HepG2 (cell line): ENCODE results near the gene FSTL1. TPM values are rescaled to one million over a fixed set of nuclear protein-coding genes. Genes with fewer than 3 reads are reported as not detected.

Experiments used
- CCDC6 ChIP-seq: sonication (generic); formaldehyde crosslinking; IDR thresholded peaks from 2 replicates; pipeline ENCODE4 v1.8.1; 2022; ENCODE audit warnings: mild to moderate bottlenecking, missing genetic modification reagents, moderate library complexity
- HNRNPK ChIP-seq: fragments of 200-400 bp; formaldehyde crosslinking; IDR thresholded peaks from 2 replicates; pipeline ENCODE4 v1.6.1; 2018; ENCODE audit warnings: low read length, low read depth, moderate library complexity, mild to moderate bottlenecking; ENCODE audit not compliant: poor library complexity, severe bottlenecking
- HOXA7 ChIP-seq: sonication (generic); formaldehyde crosslinking; IDR thresholded peaks from 2 replicates; pipeline ENCODE4 v1.8.1; 2022; ENCODE audit warnings: mild to moderate bottlenecking, missing genetic modification reagents, moderate library complexity
- KAT8 ChIP-seq: IDR thresholded peaks from 2 replicates; pipeline ENCODE4 v1.6.1; 2016; ENCODE audit warnings: missing genetic modification reagents, missing compliant biosample characterization
- SIX1 ChIP-seq: sonication (generic); formaldehyde crosslinking; IDR thresholded peaks from 2 replicates; pipeline ENCODE4 v1.4.0; 2020; ENCODE audit warnings: missing genetic modification reagents, borderline replicate concordance
- SRSF1 ChIP-seq: fragments of 200-400 bp; formaldehyde crosslinking; optimal IDR thresholded peaks from 2 replicates; pipeline ENCODE3; 2017; ENCODE audit warnings: mild to moderate bottlenecking, low read depth, low read length, moderate library complexity
- TAF1 ChIP-seq: sonication (generic); formaldehyde crosslinking; IDR thresholded peaks from 2 replicates; pipeline ENCODE4 v1.4.0; 2020; ENCODE audit warnings: missing genetic modification reagents
- TERF1 ChIP-seq: sonication (generic); formaldehyde crosslinking; IDR thresholded peaks from 2 replicates; pipeline ENCODE4 v1.8.0; 2022; ENCODE audit warnings: mild to moderate bottlenecking, missing genetic modification reagents, moderate library complexity
- ZBTB7A ChIP-seq: sonication (generic); formaldehyde crosslinking; IDR thresholded peaks from 2 replicates; pipeline ENCODE4 v1.8.0; 2022; ENCODE audit warnings: mild to moderate bottlenecking, missing genetic modification reagents
- ZNF33B ChIP-seq: sonication (generic); formaldehyde crosslinking; IDR thresholded peaks from 2 replicates; pipeline ENCODE4 v1.5.1; 2020; ENCODE audit warnings: mild to moderate bottlenecking, missing genetic modification reagents
- ZNF558 ChIP-seq: sonication (generic); formaldehyde crosslinking; IDR thresholded peaks from 2 replicates; pipeline ENCODE4 v1.9.0; 2022; ENCODE audit warnings: mild to moderate bottlenecking, missing genetic modification reagents, borderline replicate concordance
- ZNF567 ChIP-seq: sonication (generic); formaldehyde crosslinking; IDR thresholded peaks from 2 replicates; pipeline ENCODE4 v1.8.1; 2023; ENCODE audit warnings: mild to moderate bottlenecking, missing genetic modification reagents, borderline replicate concordance
- polyA plus RNA-seq, 8 experiments: library from polyadenylated mRNA; depleted of rRNA in 3 of 8; stranded (reverse) in 7 of 8; unstranded in 1 of 8; fragments of >200 nt; fragmentation: Illumina TruSeq in 4 of 8; extraction: Trizol in 4 of 8; gene quantifications; 2 replicates each; pipeline versions ENCODE4 v1.2.1 to v1.2.3, GENCODE V29; 2011 to 2016; ENCODE audit warnings: low read depth in 4 of 8, missing spikeins in 1 of 8, mixed read lengths in 1 of 8; ENCODE audit not compliant: insufficient read depth in 1 of 8
- total RNA-seq, 5 experiments: library from RNA; depleted of rRNA; stranded (reverse); fragments of >200 nt; fragmentation: Illumina TruSeq; extraction: Trizol; gene quantifications; 2 replicates each; pipeline ENCODE4 v1.2.3, GENCODE V29; 2016; ENCODE audit warnings: low read depth in 1 of 5
- TF ChIP-seq, protein P1 (sequence below): sonication (generic); formaldehyde crosslinking; IDR thresholded peaks from 2 replicates; pipeline ENCODE4 v1.4.0; 2020; ENCODE audit warnings: mild to moderate bottlenecking, missing genetic modification reagents
- TF ChIP-seq, protein P2 (sequence below): sonication (generic); IDR thresholded peaks from 2 replicates; pipeline ENCODE4 v1.6.1; 2016; ENCODE audit warnings: low read depth, borderline replicate concordance
- TF ChIP-seq, protein P3 (sequence below), 2 experiments: sonication (generic) in 1 of 2; formaldehyde crosslinking in 1 of 2; IDR thresholded peaks; 2 replicates each; pipeline versions ENCODE4 v1.4.0 to v1.6.1; 2018 to 2020; ENCODE audit warnings: missing genetic modification reagents in 2 of 2, borderline replicate concordance in 1 of 2, low read depth in 1 of 2, mild to moderate bottlenecking in 1 of 2, missing biosample characterization in 1 of 2

Gene FSTL1
- total and polyA plus RNA-seq, 2 of the 13 experiments (the other 11 are each of a cell fraction or from before 2014, with no cell fraction given) = 0.07 to 0.29 TPM

DNA sequence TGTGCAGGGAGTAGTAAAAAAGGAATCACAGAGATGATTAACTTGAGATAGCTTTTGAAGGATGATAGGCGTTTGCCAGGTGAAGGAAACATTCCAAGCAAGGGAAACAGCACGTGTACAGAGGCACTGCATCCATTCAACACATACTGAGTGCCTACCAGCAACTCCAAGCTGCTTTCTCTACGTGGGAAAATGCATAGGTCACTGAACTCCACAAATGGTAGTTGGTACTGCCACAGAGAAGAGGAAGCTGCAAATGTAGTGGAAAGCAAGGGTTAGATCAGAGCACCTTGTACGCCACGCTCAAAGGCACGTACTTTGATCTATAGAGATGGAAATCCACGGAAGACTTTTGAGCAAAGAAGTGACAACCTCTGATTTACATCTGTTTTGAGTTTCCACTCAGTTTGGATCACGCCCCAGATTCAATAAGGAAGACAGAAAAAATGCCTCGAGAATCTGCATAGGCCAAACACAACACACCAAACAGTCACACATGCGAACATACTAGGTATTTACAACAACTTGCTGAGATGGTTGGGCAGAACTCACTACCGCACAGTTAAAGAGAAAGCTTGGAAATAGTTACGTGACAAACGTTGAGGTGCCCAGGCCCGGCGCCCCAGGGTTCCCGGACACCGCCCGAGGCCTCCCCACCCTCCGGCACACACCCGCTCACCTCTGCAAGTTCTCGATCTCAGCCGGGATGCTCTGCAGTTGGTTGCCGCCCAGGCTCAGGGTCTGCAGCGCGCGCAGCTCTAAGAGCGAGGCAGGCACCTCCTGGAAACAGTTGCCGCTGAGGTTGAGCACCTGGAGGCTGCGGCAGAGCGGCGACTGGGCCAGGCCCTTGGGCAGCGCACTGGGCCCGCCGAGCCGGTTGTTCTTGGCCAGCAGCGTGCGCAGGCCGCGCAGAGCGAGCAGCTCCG is 102.5 kb downstream of the FSTL1 start (continued):
- no peak for TF ChIP-seq CCDC6 (CRISPR knock-in tag)
- peak; percentile 30; the same call in 1 of the 2 replicates for TF ChIP-seq ZNF558
- TF ChIP-seq, protein P1, sequence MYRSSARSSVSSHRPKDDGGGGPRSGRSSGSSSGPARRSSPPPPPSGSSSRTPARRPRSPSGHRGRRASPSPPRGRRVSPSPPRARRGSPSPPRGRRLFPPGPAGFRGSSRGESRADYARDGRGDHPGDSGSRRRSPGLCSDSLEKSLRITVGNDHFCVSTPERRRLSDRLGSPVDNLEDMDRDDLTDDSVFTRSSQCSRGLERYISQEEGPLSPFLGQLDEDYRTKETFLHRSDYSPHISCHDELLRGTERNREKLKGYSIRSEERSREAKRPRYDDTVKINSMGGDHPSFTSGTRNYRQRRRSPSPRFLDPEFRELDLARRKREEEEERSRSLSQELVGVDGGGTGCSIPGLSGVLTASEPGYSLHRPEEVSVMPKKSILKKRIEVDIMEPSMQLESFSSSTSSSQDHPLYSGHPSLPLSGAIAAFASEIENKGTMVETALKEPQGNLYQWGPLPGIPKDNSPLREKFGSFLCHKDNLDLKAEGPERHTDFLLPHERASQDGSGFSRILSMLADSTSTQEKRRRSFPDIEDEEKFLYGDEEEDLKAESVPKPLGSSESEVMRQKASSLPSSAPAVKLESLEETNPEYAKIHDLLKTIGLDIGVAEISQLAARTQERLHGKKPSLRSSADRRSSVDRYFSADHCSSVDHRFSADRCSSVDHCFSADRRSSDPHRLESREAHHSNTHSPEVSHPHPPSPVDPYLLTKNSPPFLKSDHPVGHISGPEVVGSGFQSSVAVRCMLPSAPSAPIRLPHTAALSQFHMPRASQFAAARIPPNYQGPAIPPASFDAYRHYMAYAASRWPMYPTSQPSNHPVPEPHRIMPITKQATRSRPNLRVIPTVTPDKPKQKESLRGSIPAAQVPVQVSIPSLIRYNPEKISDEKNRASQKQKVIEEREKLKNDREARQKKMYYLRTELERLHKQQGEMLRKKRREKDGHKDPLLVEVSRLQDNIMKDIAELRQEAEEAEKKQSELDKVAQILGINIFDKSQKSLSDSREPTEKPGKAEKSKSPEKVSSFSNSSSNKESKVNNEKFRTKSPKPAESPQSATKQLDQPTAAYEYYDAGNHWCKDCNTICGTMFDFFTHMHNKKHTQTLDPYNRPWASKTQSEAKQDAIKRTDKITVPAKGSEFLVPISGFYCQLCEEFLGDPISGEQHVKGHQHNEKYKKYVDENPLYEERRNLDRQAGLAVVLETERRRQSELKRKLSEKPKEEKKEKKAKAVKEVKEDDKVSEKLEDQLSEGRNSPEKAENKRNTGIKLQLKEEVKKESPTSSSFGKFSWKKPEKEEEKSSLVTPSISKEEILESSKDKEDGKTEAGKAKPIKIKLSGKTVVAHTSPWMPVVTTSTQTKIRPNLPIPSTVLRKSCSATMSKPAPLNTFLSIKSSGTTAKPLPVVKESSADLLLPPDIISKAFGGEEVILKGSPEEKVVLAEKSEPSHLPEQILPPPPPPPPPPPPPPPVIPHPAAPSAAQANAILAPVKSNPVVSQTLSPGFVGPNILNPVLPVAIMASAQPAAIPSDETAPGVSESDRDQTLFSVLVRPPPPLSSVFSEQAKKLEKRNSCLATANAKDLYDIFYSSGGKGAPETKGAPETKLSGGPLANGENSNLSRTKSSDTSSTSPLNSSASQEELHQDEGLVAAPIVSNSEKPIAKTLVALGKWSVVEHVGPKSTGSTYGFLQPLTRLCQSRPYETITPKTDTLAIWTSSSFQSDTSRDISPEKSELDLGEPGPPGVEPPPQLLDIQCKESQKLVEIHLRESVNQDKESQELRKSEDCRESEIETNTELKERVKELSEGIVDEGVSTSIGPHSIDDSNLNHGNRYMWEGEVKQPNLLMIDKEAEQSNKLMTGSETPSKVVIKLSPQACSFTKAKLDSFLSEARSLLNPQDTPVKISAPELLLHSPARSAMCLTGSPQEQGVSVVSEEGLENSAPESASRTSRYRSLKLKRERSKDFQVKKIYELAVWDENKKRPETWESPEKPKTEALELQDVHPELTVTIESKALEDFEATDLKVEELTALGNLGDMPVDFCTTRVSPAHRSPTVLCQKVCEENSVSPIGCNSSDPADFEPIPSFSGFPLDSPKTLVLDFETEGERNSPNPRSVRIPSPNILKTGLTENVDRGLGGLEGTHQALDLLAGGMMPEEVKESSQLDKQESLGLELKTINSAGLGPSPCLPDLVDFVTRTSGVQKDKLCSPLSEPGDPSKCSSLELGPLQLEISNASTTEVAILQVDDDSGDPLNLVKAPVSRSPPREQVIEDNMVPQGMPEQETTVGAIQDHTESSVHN (CRISPR knock-in tag) = no peak; the same call in 1 of the 2 replicates
- TF ChIP-seq, protein P2, sequence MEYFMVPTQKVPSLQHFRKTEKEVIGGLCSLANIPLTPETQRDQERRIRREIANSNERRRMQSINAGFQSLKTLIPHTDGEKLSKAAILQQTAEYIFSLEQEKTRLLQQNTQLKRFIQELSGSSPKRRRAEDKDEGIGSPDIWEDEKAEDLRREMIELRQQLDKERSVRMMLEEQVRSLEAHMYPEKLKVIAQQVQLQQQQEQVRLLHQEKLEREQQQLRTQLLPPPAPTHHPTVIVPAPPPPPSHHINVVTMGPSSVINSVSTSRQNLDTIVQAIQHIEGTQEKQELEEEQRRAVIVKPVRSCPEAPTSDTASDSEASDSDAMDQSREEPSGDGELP = 0 out of 2 replicates have a peak, but pooled peaks have one; percentile 57
- no peak for TF ChIP-seq TAF1 (CRISPR knock-in tag)
- TF ChIP-seq ZNF567 (CRISPR knock-in tag) = no peak
- no peak for TF ChIP-seq HNRNPK
- no peak for TF ChIP-seq SIX1 (CRISPR knock-in tag)
- TF ChIP-seq, protein P3, sequence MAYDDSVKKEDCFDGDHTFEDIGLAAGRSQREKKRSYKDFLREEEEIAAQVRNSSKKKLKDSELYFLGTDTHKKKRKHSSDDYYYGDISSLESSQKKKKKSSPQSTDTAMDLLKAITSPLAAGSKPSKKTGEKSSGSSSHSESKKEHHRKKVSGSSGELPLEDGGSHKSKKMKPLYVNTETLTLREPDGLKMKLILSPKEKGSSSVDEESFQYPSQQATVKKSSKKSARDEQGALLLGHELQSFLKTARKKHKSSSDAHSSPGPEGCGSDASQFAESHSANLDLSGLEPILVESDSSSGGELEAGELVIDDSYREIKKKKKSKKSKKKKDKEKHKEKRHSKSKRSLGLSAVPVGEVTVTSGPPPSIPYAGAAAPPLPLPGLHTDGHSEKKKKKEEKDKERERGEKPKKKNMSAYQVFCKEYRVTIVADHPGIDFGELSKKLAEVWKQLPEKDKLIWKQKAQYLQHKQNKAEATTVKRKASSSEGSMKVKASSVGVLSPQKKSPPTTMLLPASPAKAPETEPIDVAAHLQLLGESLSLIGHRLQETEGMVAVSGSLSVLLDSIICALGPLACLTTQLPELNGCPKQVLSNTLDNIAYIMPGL (CRISPR knock-in tag; IDR thresholded peaks at IDR 0.05; ENCODE audit: borderline replicate concordance in 1 of 2, low read depth in 1 of 2) = no peak; a peak in 1 of 4 replicates
- 0 out of 2 replicates have a peak, but pooled peaks have one; percentile 18 for TF ChIP-seq ZNF33B
- TF ChIP-seq HOXA7 (CRISPR knock-in tag) = 0 out of 2 replicates have a peak, but pooled peaks have one; percentile 29
- TF ChIP-seq ZBTB7A (CRISPR knock-in tag) = 0 out of 2 replicates have a peak, but pooled peaks have one; percentile 33
- peak; percentile 2 for TF ChIP-seq SRSF1
- no peak for TF ChIP-seq KAT8
- TF ChIP-seq TERF1 (CRISPR knock-in tag) = no peak
